Erythroblast (primary cell): ENCODE data around the gene CEP104.

Source experiments
- GATA1 ChIP-seq: IDR thresholded peaks from 2 replicates; pipeline ENCODE4 v1.6.1; 2011; ENCODE audit warnings: low read depth, mild to moderate bottlenecking, control low read depth, low read length, moderate library complexity
- POLR2A ChIP-seq: IDR thresholded peaks from 2 replicates; pipeline ENCODE4 v1.6.1; 2011; ENCODE audit warnings: mild to moderate bottlenecking, low read length

DNA sequence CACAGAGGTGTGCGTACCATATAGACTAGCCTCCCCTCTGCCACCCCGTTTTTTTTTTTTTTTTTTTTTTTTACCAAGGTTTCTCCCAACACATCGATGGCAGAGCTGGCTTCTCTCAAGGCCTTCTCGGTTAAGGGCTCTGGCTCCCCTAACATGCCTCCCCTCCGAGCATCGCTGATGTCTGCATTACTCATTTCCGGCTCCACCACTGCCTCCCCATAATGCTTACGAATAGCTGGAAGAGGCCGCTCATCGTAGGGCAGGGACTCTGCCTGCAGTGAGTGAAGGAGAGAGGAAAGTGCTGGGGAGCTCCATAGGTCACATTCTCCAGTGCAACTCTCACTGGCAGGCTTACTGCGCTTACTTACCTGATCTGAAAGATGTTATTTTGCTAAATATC is 20.6 kb downstream of the CEP104 start:
- TF ChIP-seq POLR2A (no peak), GATA1 (no peak)
